ENCODE data around the gene PHETA1.

DNA sequence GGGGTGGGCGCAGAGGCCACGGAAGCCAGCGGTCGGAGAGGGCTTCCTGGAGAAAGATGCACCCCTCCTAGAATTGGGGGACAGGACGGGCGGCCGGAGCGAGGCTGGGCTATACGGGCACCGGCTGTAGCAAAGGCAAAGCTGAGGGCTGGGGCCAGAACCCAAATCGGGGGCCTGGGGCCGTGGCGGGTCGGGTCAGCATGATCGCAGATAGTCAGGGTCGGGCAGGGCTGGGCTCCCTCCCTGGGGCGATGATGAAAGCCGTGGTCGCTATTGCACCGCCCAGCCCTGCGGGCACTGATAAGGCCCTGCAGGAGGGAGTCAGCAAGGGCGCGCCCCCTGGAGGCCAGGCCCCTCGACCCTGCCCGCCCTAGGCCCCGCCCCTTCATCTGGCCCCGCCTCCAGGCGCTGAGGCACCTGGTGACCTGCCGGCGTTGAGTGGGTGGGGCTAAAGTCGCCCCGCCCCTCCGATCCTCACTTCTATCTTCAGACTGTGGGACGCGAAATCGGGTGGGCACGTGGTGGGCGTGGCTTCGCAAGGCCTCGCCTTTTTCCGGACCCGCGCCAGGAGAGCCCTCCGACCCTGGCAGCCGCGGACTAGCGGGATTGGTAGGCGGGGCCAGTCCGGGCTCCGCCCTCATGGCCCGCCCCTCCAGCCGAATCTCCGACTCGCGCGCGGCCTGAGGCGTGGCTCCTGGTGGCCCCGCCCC, 36.4 kb upstream of the PHETA1 start:
- TF ChIP-seq CTCF (IDR thresholded peaks at IDR 0.05) (peak; percentile 86), ZFX (IDR thresholded peaks at IDR 0.05; ENCODE audit: borderline replicate concordance) (no peak)
